HG02885 (cell line): Measurements from ENCODE around the gene ABCC8.

Source experiments
- ATAC-seq: cut with Tn5 transposase; IDR thresholded peaks from one replicate; pipeline ENCODE4 v1.9.1; 2021; ENCODE audit warnings: mild to moderate bottlenecking; ENCODE audit not compliant: unreplicated experiment, poor library complexity

The ABCC8 gene

GRCh38 chr11:17475666-17476316 is 854 bp downstream of the ABCC8 start:
- ATAC-seq = no peak

DNA sequence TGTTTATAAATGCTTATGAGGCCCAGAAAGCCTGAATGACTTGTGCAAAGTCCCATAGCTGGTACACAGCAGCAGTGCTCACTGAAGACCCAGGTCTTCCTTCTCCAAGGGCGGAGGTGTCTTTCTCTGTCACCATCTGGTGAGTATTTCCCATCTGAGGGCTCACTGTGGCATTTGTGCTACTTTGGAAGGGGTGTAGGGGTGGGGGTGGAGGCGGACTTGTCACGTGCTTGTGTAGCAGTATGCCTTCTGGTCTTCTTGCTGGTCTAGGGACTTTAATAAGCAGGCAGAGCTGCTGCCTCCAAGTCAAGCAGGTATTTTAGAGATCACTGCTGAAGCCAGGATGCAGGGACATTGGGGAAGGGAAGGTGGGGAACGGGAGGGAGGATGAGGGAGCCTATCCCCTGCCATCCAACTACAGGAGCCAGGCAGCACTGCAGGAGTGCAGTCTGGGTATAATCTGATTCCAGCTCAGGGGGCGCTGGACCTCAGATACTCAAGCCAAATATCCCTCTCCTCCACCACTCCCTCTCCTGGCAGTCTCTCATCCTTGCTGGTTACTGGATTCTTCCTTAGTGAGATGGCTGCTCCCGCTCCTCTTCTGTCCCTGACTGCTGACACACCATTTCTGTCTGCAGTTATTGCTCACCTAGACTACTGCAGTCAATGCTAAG is 3.4 kb downstream of the ABCC8 start:
- no peak for ATAC-seq

GRCh38 chr11:17472467-17472866 is 4.2 kb downstream of the ABCC8 start:
- no peak for ATAC-seq

- no peak for ATAC-seq
Measured at GRCh38 chr11:17471501-17471900, 5.1 kb downstream of the ABCC8 start.

DNA sequence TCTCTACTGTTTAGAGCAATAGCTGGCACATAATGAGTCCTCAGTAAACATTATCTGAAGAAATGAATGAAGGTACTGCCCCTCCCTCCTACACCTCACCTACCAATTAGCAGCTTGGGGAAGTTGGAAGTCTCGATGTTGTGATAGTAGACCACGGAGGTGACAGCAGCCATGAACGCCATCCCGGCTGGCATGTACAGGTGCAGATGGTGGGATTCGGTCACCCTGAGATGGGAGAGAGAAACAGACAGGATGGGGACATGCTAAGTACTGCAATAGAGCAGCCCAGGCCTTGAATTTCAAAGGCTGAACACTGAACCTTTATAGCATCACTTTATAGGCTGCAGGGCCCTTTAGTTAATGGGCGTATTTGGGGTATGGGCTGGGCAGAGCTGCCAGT is 6.6 kb downstream of the ABCC8 start:
- no peak for ATAC-seq

DNA sequence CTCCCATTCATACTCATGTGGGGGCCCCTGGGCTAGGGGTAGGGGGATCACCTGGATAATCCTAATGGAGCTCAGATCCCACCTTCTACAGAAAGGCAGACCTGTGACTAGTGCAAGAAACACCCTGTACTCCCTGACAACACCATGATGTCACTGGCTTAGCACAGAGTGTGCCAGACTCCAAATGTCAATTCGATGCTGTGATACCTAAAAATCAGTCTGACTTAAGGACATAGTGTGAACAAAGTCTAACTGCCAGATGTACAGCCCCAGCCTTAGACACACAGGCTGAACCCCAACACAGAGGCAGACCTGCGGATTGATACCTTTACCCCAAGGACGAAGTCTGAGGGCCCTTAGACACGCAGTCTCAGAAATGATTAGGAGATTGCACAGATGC is 8.5 kb downstream of the ABCC8 start:
- no peak for ATAC-seq

DNA sequence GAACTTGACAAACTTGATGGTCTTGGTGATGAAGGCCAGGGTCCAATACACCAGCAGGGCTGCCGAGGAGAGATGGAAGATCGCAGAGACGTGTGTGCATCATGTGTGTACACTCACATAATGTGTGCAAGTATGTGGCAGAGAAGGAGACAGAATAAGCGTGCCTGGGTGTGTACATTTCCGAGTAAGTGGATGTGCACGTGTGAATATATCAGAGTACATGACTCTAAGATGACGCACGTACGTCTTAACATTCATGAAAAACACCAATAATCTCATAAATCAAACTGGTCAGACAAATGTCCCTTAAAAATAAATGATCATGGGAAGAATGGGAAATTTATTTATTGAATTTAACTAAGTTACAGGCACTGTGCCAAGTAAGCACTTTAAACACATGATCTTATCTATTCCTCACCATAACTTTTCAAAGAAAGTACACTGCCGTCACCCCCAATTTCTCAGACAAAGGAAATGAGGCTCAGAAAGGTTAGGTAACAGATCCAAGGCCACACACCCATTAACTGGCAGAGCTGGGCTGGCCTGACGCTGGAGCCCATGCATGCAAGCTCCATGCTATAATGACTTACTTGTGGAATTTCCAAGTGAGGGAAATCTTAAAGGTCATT is 13.0 kb downstream of the ABCC8 start:
- ATAC-seq = no peak

- ATAC-seq = no peak
Measured at GRCh38 chr11:17462940-17463339, 13.7 kb downstream of the ABCC8 start.

- no peak for ATAC-seq
Measured at GRCh38 chr11:17460406-17460805, 16.2 kb downstream of the ABCC8 start.

- ATAC-seq = no peak
Measured at GRCh38 chr11:17459236-17459896, 17.3 kb downstream of the ABCC8 start.

DNA sequence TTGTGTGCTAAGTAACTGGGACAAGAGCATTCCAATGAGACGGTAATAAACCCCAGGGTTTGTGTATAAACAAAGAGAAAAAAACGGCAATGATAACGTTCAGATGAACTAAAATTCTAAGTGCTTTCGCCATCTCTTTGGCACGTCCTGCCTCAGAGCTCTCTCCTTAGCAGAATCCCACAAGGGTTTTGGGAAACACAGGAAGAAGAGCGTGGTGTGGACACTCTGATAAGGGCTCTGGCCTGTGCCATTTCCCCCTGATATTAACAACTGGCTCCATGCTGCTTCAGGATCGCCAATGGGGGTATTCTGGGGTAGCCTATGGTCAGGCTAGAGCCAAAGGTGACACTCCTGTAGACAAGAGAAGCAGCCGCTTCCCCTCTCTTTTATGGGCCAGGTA is 18.4 kb downstream of the ABCC8 start:
- no peak for ATAC-seq

GRCh38 chr11:17457396-17458173 is 19.1 kb downstream of the ABCC8 start:
- no peak for ATAC-seq

- ATAC-seq = no peak
Measured at GRCh38 chr11:17452668-17453067, 24.0 kb downstream of the ABCC8 start.

DNA sequence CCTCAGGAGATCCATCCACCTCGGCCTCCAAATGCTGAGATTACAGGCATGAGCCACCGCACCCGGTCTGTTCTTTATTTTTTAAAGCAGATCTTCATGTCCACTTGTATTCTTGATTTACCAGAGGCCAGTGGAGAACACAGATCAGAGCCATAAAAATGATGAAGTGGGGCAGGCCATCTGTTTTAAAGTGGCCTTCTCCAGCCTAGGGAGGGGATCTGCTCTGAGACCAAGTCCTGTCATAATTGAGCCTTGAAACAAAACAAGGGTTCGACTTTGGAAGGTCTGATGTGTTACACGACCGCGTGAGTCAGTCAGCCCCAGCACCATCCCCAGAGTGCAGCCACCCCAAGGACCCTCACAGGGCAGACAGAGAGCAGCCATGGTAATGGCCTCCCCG is 27.5 kb downstream of the ABCC8 start:
- no peak for ATAC-seq

DNA sequence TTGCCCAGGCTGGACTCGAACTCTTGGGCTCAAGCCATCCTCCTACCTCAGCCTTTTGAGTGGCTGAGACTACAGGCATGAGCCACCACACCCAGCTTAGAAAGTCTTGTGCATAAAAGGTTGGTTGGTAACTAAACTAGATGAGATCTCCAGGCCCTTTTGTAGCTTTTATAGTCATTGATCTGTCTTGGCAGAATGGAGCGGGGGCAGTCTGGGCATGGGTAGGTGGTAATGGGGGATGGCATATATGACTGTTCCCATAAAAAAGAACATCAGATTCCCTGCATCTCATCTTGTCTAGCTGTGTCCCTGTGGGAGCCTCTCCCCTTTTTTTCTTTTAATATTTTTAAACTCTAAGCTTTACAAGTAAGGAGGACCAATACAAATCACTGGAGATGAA is 30.2 kb downstream of the ABCC8 start:
- no peak for ATAC-seq

DNA sequence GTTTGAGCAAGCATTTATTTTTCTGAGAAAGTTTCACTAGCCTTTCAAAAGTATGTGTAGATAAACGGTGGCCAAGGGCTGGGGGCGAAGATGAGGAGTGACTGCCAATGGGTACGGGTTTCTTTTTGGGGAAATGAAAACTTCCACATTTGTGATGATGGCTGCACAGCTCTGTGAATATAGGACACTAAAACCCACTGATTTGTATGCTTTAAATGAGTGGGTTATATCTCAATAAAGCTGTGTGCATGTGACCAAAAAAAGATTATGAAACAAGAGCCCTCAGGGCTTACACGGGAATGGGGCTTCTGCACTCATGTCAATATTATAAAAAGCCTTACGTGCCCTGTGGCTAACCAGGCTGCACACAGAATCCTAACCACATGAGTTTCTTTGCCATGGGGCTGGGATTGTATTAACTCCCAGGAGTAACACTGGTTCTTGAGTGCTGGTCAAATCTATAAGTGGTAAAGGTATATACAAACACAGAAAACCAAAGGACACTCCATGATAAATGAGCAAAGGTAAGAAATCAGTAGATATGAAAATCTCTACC is 31.3 kb downstream of the ABCC8 start:
- no peak for ATAC-seq

- ATAC-seq = no peak
Measured at GRCh38 chr11:17443926-17444690, 32.5 kb downstream of the ABCC8 start.

- ATAC-seq = no peak
Measured at GRCh38 chr11:17443423-17443822, 33.2 kb downstream of the ABCC8 start.

DNA sequence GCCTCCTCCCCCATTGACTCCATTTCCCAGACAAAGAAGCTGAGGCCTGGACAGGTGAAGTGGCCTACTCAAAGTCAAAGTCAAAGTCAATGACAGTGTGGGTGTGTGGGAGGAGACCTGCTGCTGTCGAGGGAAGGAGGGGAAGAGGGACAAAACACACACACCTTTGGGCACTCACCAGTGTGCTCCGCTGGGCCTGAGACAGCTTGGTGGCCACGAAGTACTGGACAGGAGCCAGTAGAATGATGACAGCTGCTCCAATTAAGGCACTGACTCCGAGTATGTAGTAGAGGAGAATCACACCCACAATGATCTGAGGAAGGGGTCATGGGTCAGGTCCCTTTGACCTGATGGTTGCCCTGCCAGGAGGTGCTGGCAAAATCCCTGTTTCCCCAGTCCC is 33.6 kb downstream of the ABCC8 start:
- no peak for ATAC-seq
